ENCODE data around the gene DGCR6.
"Not testable (repeated sequence)": the region's sequence is repeated elsewhere in the genome, so short reads cannot be mapped to it uniquely, and the experiment has no call there.

Gene DGCR6

GRCh38 chr22:18931905-18932652, 26.0 kb downstream of the DGCR6 start:
- no peak for DNase-seq (ENCODE audit: low spot score)

DNA sequence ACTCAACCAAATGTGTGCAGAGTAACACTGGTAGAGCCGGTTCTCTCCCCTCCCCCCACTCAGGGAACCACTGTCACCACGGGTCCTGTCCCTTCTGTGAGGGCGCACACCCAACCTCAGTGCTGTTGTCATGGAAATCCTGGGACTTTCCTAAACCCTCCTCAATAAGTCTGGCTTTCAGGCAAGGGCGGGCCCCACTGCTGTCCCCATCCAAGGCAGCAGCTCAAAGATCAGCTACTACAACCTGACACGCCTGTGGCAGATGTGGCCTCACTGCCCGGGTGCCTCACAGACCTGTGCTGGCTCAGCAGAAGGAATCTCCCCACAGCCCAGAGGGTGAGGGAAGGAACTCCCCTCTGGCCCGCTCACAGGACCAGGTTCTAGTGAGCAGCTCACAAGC, 27.8 kb downstream of the DGCR6 start:
- DNase-seq (ENCODE audit: low spot score): no peak

GRCh38 chr22:18934688-18935087, 28.6 kb downstream of the DGCR6 start:
- not testable (repeated sequence) for DNase-seq (ENCODE audit: low spot score)

- DNase-seq (ENCODE audit: low spot score): no peak
Observed at GRCh38 chr22:18935889-18936529, 29.9 kb downstream of the DGCR6 start, which contains the start of gene PRODH. TSS of gene PRODH (minus strand) at chr22:18936293. CDS start at chr22:18936287, 6 bp downstream.

- DNase-seq (ENCODE audit: low spot score): not testable (repeated sequence)
Observed at GRCh38 chr22:18938691-18939090, 32.6 kb downstream of the DGCR6 start.

DNA sequence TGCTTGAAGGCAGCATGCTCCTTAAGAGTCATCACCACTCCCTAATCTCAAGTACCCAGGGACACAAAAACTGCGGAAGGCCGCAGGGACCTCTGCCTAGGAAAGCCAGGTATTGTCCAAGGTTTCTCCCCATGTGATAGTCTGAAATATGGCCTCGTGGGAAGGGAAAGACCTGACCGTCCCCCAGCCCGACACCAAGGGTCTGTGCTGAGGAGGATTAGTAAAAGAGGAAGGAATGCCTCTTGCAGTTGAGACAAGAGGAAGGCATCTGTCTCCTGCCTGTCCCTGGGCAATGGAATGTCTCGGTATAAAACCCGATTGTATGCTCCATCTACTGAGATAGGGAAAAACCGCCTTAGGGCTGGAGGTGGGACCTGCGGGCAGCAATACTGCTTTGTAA, 41.0 kb downstream of the DGCR6 start:
- DNase-seq (ENCODE audit: low spot score): not testable (repeated sequence)

GRCh38 chr22:18947905-18948304, 41.8 kb downstream of the DGCR6 start:
- no peak for DNase-seq (ENCODE audit: low spot score)

DNA sequence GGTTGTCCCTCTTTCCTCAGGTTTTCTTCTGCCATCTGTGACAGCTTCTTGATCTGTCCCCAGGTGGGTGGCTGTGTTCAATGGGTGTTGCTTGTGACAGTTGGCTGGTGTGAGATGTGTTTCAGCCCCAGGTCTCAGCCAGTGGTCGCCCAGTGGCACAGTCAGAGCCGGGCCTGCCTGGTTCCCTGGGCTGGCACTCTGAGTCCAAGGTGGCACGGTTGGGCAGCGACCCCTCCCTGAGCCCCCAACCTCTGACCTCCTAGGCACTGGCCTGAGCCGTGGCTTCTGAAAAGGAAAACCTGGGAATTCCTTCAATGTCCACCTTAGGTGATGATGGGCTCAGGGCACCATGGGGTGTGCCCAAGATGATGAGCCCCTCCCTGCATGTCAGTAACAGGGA, 44.0 kb downstream of the DGCR6 start:
- no peak for DNase-seq (ENCODE audit: low spot score)

DNA sequence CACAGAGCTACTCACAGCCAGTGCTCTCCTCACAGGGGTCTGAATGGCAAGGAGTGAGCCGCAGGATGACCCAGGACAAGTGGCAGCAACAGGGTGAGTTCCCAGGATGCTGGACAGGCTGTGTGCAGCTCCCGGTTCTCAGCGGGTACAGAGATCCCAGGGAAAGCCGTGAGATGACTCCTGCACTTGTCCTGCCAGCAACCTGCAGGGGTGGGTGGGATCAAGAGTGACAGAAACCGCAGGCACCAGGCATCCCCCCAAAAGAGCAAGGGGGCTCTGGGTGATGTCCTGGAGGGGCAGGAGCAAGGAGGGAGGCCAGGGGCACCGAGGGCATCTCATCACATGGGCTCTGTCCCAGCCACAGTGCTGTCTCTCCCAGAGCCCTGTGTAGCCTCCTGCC, 45.9 kb downstream of the DGCR6 start:
- DNase-seq (ENCODE audit: low spot score): no peak

GRCh38 chr22:18953128-18953527, 47.0 kb downstream of the DGCR6 start:
- not testable (repeated sequence) for DNase-seq (ENCODE audit: low spot score)

DNA sequence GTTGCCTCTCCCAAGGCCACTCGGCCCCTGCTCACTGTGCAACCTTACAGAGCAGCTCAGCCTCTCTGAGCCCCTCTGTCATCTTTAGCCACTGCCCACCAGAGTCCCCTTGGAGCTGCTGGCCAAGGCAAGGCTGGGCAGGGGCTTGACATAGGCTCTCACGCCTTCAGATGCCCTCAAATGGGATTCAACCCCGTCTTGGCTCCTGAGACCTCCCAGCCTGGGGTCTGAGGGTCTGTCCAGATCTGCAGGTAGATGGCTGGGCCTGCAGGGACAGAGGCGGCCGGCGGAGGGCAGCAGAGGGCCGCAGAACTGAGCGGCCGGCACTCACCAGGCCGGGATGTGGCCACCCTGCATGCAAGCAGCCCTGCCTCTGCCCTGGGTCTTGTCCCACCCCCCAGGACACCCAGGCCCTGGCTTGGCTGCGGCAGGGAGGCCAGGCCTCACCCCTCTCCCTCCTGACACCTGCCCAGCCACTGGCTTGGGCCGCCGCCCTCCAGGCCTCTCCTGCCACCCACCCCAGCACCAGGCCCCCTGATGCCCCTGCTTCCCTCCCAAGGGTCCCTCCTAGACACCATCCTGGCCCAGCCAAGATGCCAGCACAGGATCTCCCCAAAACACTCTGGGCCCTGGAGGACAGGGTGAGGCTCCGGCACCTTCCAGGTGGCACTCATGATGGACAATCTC, 48.3 kb downstream of the DGCR6 start:
- peak; percentile 86 for DNase-seq (ENCODE audit: low spot score)

DNA sequence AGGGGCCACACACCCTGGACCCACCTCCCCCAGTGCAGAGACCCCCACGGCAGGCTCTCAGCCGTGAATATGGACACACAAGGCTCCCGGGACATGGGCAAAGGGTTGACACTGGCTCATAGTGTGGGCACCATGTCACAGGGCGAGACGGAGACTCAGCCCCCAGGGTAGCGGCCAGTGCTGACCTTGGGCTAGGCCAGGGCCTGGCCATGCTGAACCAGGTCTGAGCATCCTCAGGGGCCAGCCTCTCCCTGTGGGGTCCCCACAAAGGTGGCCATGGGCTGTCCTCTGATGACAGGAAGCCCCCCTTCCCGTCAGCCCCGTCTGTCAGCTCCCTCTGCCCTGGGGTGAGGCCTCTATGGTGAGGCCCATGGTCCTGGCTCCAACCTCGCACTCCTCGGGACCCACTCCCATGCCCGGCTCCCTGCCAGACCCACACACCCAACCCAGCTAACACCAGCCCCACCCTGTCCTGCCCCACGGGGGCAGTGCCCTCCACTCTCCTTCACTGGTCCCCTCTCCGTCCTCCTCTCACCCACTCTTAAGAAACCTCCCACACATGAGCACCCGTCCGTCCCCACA, 49.0 kb downstream of the DGCR6 start:
- DNase-seq (ENCODE audit: low spot score): no peak

- no peak for DNase-seq (ENCODE audit: low spot score)
Observed at GRCh38 chr22:18955696-18956095, 49.6 kb downstream of the DGCR6 start.

GRCh38 chr22:18956121-18956895, 50.2 kb downstream of the DGCR6 start:
- DNase-seq (ENCODE audit: low spot score): not testable (repeated sequence)

DNA sequence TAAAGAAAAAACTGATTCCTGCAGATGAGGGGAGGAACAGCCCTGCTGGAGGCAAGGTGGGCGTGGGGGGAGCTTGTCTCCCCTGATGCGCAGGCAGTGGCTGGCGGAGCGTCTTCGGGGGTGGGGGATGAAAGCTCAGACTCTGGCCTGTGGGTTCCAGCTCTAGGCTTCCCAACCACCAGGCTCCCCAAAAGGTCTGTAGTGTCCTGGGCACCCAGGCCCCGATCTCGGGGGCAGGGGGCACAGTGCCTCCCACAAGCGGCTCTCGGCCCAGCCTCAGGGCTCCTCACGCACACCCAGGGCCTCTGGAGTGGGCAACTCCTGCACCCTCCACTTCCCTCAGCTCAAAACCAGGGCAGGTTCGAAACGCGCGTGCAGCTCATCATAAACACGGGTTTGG, 50.8 kb downstream of the DGCR6 start:
- DNase-seq (ENCODE audit: low spot score): not testable (repeated sequence)

DNA sequence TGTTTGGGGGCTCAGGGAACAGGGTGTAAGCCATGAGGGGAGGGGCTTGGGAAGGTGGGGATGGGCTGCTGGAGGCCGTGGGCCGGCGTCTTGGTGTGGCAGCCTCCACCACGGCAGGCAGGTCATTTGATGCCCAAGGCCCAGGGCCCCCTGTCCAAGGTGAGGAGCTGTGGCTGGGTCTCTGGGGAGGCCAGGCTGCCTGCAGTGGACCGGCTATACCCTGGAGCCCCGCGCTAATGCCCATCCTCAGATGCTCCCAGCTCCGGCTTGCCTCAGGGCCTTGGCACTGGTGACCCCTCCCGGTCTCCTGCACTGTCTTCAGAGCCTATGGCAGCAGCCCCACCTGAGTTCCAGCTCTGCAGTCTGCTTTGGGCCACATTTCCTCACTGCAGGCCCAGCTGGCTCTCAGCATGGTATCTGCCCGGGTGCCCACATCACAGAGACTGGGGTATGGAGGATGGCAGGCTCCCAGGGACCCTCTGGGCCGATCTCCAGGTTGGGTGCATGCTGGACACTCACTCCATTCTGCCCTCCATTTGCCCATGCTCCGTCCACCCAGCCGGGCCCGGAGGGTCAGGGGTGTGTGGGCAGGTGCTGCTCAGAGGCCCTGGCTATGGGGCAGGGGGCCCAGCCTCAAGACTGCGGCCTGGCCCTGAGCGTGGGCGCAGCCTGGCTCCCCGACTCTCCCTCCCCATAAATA, 51.7 kb downstream of the DGCR6 start:
- DNase-seq (ENCODE audit: low spot score): not testable (repeated sequence)

DNA sequence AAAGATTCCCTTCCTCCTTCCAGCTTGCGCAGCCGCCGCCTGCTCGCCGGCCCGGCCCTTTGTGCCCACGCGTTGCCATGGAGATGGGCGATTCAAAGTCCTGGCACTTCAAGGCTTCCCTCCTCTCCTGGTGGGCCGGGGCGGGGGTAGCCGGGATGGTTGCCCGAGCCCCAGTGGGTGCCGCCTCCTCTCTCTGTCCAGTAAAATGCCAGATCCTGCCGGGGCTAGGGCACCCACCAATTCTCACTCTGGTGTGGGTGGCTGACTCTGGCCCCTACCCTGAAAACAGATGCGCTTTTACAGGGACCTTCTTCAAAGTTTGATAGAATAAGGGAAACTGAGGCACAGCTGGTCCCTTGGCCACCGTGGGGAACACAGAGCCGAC, 52.2 kb downstream of the DGCR6 start:
- not testable (repeated sequence) for DNase-seq (ENCODE audit: low spot score)

- DNase-seq (ENCODE audit: low spot score): not testable (repeated sequence)
Observed at GRCh38 chr22:18958738-18959137, 52.6 kb downstream of the DGCR6 start.

DNA sequence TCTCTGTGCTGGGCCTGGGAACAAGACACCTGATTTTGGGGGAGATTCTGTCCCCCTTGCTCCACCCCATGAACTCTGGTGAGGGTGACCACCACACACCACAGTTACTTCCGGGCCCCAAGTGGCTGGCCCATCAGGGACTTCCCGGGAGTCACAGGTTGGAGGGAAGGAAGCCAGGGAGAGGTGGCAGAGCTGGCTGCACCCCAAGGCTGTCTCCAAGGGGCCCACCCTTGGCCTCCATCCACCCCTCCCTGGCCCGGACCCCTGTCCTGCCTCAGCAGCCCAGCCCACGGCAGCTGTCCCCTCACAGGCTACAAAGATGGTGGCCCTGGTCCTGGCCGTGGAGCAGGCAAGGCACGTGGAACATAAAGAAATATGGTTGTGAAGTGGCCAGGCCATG, 53.1 kb downstream of the DGCR6 start:
- not testable (repeated sequence) for DNase-seq (ENCODE audit: low spot score)

GRCh38 chr22:18959741-18960140, 53.6 kb downstream of the DGCR6 start:
- DNase-seq (ENCODE audit: low spot score): not testable (repeated sequence)

DNA sequence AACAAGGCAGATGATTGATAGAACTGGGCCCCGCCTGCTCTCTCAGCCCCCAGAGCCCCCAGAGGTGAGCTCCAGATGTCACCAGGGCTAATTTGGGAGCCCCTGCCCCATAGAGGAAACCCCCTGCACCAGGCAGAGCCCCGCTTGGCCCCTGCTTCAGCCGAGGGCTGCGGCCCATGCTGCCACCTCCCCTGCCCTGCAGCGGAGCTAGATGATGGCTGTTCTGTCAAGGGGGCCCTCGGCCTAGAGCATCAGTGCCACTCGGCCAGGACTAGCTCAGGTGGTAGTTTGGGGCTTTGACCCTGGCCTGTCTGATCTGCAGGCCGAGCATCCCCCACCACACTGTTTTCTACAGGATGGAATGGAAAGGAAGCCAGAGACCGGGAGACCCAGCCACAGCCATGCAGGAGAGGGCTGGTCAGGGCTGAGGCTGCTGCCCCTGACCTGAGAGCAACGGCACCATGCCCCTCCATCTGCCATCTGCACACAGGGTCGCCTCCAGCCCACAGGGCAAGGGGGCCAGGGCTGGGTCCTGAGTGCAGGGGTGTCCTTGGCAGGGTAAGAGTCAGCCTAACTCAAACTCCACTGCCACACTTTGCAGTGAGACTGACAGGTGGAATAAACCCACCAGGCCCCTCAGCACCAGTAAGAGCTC, 54.2 kb downstream of the DGCR6 start:
- not testable (repeated sequence) for DNase-seq (ENCODE audit: low spot score)
